ENCODE results near the gene S100A2.

S100A2 gene

DNA sequence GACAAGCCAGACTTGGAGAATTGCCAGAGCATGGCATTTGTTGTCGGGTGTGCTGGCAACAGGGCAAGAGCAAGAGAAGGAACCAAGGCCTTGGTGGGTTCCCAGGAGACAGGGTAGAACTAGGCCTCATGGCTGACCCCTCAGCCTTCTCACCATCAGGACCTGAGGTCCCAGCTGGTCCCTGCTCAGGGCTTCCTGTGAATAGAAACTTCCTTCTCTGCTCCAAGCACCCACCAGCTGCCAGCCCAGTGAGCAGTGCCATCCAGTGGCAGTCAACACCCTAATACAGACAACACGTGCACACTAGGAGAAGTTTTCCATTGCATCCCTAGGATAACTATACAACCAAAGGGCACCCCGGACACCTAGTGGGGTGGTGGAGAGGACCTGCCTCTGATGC, 52.6 kb downstream of the S100A2 start:
- 89 to 100% methylated on average over 1 of the region's 3 CpGs for WGBS, 2 experiments (ENCODE audit: insufficient coverage in 2 of 2)

More for the DNA sequence above, 52.6 kb downstream of the S100A2 start:
- Histone ChIP-seq H3K4me1 (ENCODE audit: control insufficient read depth, insufficient read depth, low read length, poor library complexity, severe bottlenecking) (peaks cover 4% of the 10 kb centered on the region), H3K27ac (ENCODE audit: low read depth, low read length, severe bottlenecking) (no peak overlapping the region), H3K36me3 (ENCODE audit: control insufficient read depth, insufficient read depth, low read length) (no peaks in the 10 kb centered on the region), H3K4me3 (ENCODE audit: extremely low read depth, insufficient read depth, low read length, poor library complexity, severe bottlenecking) (no peak overlapping the region), H3K9me3 (ENCODE audit: control insufficient read depth, low read length) (no peaks in the 10 kb centered on the region)
